DLD1 (cell line): Measurements from ENCODE around the gene SPTB.

Experiments used
- in situ Hi-C: cut with HindIII; loops from 2 replicates; pipeline ENCODE4 v1.10.0; 2017; ENCODE audit warnings: low sequenced_read_pairs

SPTB gene

GRCh38 chr14:64720131-64720576 lies 159.6 kb downstream of the SPTB start:
- in situ Hi-C loops, result no loop called here

GRCh38 chr14:64719601-64720000 lies 160.1 kb downstream of the SPTB start:
- in situ Hi-C loops, result no loop called here

GRCh38 chr14:64718762-64719161 lies 160.9 kb downstream of the SPTB start:
- in situ Hi-C loops, result no loop called here

DNA sequence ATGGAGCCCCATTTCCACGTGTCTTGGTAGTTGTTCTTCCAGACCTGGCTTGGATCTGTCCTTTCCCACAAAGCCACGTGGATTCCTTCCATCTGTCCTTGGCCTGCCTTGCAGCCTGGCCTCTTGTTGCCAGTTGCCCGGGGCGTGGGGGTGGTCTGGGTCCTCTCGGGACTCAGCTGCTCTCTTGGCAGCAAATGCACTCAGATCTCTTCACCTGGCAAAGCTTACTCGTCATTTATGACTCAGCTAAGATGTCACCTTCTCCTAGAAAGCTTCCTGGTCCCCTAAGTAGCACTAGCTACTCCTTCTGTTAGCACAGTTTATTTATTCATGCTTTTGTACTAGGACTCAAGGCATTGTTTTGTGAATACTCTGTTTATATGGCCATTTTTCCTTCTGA lies 161.8 kb downstream of the SPTB start:
- in situ Hi-C loops, result no loop called here

DNA sequence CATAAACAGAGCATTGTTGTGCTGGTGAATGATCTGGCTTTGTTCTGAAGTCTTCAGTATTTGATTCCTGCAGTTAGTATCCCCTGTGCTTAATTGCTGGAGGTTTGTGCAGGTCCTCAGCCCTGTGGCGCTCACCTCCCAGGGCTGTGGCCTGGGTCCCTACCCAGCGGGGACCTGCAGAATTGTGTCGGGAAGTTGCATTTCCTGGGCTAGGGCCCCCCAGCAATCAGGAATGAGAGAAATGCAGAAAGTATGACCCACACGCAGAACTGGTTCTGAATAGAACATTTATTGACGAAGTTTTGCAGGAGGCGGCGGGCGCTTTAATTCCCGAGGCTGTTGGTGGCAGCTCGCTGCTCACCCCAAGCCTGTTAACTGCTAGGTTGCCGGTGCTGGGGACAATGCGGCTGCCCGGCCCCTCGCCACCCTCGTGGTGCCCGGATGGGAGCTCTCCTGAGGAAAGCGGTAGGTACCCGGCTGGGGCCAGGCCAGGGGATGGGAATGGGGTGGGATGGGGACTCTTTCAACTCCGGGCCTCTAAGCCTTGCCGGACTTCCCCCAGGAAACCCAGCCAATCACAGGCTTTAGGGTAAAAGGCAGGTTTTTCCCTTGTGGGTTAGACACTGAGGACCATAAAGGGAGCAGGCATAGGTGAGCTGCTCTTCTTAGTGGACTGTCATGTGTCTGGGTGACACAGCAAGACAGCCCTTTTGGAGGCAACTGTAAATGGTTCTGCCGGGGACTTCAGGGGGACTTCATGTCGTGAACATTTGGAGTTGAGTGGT lies 163.9 kb downstream of the SPTB start:
- in situ Hi-C loops, result no loop called here

GRCh38 chr14:64715146-64715627 lies 164.5 kb downstream of the SPTB start:
- in situ Hi-C loops, result no loop called here

DNA sequence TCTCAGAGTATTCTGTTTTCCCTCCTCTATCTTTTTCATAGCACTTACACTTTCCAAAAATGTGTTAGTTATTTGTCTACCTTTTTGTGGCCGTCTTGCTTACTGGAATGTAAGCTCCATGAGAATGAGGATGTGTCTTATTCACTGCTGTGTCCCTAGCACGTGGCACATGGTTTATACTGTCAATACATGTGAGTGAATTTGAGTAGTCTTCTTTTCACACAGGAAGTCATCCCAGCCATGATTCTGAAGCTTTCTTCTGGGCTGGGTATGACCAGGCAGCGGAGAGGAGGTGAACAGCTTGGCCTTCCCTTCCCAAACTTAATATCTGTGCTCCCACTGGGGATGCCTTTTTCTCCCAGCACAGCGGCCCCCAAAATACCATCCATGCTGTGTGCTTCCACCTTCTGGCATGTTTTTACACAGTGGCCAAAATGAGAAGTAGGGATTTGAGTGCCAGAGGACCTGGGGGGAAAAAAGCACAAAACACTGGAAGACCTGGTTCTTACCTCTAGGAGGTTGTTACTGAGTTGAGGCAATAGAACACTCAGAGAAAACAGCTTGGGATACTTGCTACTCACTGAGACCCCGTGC lies 165.2 kb downstream of the SPTB start:
- in situ Hi-C loops, result loop anchor here (5.0 kb wide), 1 partner anchor 43 kb away; no protein-coding TSS in a partner anchor

DNA sequence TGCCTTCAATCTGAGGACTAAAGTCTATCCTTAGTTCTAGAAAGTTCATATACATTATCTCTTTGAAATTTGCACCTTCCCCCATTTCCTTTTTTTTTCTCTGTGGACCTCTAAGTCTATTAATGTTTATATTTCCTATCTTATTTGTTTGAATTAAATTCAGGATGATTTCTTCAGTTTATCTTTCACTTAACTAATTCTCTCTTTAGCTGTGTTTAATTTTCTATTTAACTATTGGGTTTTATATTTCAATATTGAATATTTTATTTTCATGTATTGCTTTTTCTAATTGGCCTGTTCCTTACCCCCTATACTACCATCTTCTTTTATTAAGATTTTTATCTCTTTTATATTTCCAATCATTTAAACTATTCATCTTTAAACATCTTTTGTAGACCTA lies 166.0 kb downstream of the SPTB start:
- in situ Hi-C loops, result loop anchor here (5.0 kb wide), 1 partner anchor 44 kb away; no protein-coding TSS in a partner anchor

DNA sequence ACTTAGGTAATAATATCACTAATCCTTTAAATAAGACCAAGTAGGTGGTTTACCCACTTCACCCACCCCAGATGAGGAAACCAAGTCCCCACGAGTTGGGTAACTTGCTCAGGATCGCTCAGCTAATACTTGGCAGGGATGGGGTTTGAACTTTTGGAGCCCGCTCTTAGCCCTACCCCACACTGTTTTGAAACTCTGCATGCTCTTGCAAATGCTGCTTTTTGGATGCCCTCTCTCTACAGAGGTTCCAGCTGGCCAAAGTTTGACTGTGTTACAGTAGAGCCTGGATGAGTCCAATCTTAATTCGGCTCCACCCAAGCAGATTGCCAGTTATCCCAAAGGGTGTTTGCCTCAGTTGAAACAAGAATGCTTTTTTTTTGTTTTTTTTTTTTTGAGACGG lies 168.7 kb downstream of the SPTB start:
- in situ Hi-C loops, result loop anchor here (5.0 kb wide), 1 partner anchor 46 kb away; no protein-coding TSS in a partner anchor

DNA sequence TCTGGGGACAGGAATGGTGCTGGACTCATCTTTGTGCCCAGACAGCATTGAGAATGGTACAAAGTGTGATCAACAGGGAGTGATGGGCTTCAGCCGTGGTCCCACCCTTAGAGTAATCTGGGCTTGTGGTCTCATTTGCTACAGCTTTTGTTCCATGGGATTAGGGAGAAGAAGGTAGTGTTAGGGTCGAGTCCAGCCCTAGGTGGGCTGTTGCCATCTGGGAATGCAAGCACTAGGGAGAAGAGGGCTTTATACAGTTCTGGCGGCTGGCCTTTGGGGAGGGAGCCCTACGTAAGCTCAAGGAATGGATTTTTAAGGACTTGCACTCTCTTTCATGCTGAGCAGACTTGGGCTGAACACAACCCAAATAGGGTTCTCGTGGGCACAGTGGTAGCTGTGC lies 170.6 kb downstream of the SPTB start:
- in situ Hi-C loops, result no loop called here

DNA sequence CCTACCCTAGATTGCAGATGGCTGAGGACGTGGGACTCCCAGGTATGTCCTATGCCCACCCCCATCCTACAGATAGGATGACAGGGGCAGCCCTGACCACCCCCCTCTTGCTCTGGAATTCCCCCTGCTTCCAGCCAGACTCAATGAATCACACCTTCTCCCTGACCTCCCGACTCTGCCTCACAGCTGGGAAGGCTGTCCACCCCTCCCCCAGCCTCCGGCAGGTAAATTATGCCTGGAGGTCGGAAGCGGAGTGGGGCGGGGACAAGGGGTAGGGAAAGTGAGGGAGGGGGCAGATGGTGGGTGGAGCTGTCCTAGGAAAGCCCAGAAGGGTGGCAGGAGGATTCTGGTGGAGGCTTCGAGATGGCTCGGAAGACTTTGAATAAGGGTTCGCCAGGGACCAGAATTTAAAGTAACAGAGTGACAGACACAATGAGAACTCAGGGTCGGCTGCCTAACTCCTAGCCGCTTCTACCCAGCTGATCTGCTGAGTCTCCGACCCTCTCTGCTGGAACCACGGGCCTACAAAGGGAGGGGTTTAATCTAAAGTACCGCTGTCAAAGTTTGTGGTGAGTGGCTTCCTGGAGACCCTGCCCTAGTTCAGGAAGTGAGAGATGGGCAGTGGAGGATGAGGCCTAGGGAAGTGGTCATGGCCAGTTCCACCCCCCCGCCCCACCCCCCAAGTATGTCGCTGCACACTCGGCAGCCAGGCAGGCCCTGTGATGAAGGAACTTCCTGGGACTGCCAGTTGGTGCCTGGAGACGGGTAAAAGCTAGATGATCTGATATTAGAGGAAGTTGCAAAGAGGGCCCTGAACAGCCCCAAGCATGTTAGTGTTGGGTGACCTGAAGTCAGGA lies 171.3 kb downstream of the SPTB start:
- in situ Hi-C loops, result no loop called here

DNA sequence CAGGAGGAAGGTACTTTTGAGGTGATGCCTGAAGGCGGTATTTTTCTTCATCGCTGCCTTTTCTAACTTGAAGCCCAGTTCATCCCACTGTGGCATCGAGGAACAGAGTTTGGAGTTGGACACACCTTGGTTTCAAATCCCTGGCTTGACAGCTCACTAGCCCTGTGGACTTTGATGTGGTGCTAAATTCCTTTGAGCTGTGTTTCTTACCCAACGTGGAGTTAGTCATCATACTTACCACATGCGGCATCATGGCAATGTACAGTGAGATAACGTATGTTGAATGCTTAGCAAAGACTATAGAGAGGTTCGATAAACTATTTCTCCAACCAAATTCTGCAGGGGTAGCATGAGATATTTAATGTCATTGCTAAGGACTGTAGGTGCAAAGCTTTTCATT lies 172.0 kb downstream of the SPTB start:
- in situ Hi-C loops, result no loop called here

GRCh38 chr14:64706593-64707193 lies 173.0 kb downstream of the SPTB start:
- in situ Hi-C loops, result no loop called here

DNA sequence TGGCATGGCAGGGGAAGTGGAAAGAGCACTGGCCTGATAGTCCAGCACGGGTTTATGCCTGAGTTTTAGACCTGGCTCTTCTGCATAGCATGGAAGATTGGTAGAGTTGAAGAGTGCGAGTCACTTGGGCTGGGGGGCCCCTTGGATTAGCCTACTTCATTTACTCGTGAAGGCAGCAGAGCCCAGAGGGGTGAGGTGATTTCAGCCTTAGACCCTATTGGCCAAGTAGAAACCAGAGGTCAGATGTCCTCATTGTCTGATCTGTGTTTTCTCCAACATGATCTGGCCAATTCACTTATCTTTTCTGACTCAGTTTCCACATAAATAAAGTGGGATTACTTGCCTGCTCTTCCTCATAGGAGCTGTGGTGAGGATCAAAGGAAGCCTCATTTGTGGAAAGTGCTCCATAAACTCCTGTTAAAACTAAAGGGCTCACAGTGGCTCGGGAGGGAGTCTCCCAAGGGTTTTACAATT lies 173.6 kb downstream of the SPTB start:
- in situ Hi-C loops, result no loop called here

- in situ Hi-C loops, result no loop called here
Observed at GRCh38 chr14:64705381-64706118, 174.2 kb downstream of the SPTB start.

- in situ Hi-C loops, result no loop called here
Observed at GRCh38 chr14:64704743-64705380, 174.8 kb downstream of the SPTB start.

- in situ Hi-C loops, result no loop called here
Observed at GRCh38 chr14:64704143-64704742, 175.5 kb downstream of the SPTB start, which contains the start of gene PLEKHG3. TSS of gene PLEKHG3 (plus strand) at chr14:64704424. CDS start at chr14:64727632, 23,208 bp downstream.

DNA sequence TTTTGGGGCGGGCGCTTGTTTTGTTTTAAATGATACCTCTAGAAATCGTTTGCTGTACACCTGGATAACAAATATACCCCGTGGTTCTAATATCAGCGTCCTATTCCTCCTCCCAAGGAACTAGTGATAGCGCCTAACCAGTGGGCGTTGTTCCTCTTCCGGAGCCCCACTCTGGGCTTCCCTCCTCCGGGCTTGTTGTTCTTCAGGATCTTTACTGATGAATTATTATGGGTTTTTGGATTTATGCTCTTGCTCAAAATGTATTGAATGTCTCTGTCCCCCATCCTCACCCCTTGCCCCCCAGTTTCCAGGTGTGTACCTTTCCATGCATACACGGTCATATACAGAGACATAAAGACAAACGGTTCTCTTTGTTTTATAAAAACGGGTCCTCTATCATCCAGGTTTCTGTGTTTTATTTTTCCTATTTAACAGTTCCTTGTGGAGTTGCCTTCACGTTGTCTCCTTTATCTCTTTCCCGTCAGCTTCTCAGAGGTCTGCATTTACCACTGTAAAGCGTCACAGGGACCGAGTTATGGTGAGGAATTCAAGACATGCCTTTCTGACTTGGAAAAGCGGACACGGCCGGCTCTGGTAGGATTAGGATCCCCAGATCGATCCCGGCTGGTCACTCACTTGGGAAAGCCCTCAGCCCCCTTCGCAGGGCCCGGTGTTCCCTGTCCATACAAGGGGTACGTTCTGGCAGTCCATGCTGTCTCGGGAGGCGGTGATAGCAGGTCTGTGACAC lies 176.1 kb downstream of the SPTB start:
- in situ Hi-C loops, result no loop called here
